Sigmoid colon (tissue), 7 donors: ENCODE data around the gene GYG2. TPM values are rescaled to one million over a fixed set of nuclear protein-coding genes. Genes with fewer than 3 reads are reported as not detected.
"Not testable (repeated sequence)": the region's sequence is repeated elsewhere in the genome, so short reads cannot be mapped to it uniquely, and the experiment has no call there.

Source experiments
- DNase-seq: peaks from one replicate; pipeline ENCODE4 v3.0.0-alpha.2; 2019
- H3K27ac ChIP-seq, 4 donors: fragments of 200-600 bp; sonication (generic); one replicate each; pipeline ENCODE4 v1.5.1; 2016 to 2019; ENCODE audit warnings: mild to moderate bottlenecking in 1 of 4
- H3K27me3 ChIP-seq, 3 donors: fragments of 200-600 bp; sonication (generic); one replicate each; pipeline ENCODE4 v1.5.1; 2019; ENCODE audit warnings: mild to moderate bottlenecking in 1 of 3
- H3K36me3 ChIP-seq, 4 donors: fragments of 200-600 bp; sonication (generic); one replicate each; pipeline ENCODE4 v1.5.1; 2016 to 2019
- H3K4me1 ChIP-seq, 4 donors: fragments of 200-600 bp; sonication (generic); one replicate each; pipeline ENCODE4 v1.5.1; 2017 to 2019
- H3K4me3 ChIP-seq, 4 donors: fragments of 200-600 bp; sonication (generic); one replicate each; pipeline ENCODE4 v1.5.1; 2017 to 2019; ENCODE audit warnings: mild to moderate bottlenecking in 2 of 4, moderate library complexity in 1 of 4
- H3K9me3 ChIP-seq, 4 donors: fragments of 200-600 bp in 3 of 4; sonication (generic) in 3 of 4; one replicate each; pipeline versions ENCODE4 v1.5.1 to v1.6.1; 2013 to 2019
- EP300 ChIP-seq, 4 donors: sonication (generic); formaldehyde crosslinking; IDR thresholded peaks; one replicate each; pipeline ENCODE4 v1.6.1; 2017; ENCODE audit warnings: antibody characterized with exemption in 4 of 4
- POLR2A ChIP-seq, 2 donors: fragments of 450-650 bp; IDR thresholded peaks; one replicate each; pipeline ENCODE4 v1.6.1; 2016; ENCODE audit warnings: antibody characterized with exemption in 2 of 2, mild to moderate bottlenecking in 2 of 2, moderate library complexity in 2 of 2
- POLR2AphosphoS5 ChIP-seq, 4 donors: sonication (generic); formaldehyde crosslinking; IDR thresholded peaks; one replicate each; pipeline ENCODE4 v1.6.1; 2017; ENCODE audit warnings: antibody characterized with exemption in 4 of 4
- WGBS, 2 donors: extraction: QIAGEN DNeasy Blood & Tissue Kit; methylation state at CpG; one replicate each; pipeline ENCODE4 v1.1.7; 2013; 5-methylcytosine and 5-hydroxymethylcytosine counted together
- intact Hi-C: fragments of 100-400 bp; cut with DNase I; formaldehyde crosslinking; loops from one replicate; pipeline ENCODE4 v1.15.1; 2023
- polyA plus RNA-seq, 3 donors: library from polyadenylated mRNA; stranded (reverse); fragments of 200-250 nt; gene quantifications; one replicate each; pipeline ENCODE4 v1.2.3, GENCODE V29; 2013
- total RNA-seq, 4 donors: library from RNA; depleted of rRNA; stranded (reverse); fragments of >200 nt; gene quantifications; one replicate each; pipeline ENCODE4 v1.1.0, GENCODE V29; 2016
- TF ChIP-seq, protein P1 (sequence below), 4 experiments: fragments of 450-650 bp in 3 of 4; fragments of 200-600 bp in 1 of 4; IDR thresholded peaks; one replicate each; pipeline ENCODE4 v1.5.1; 2016 to 2019; ENCODE audit warnings: antibody characterized with exemption in 4 of 4, mild to moderate bottlenecking in 3 of 4, moderate library complexity in 2 of 4
- donor health status: healthy with polysubstance abuse.
- donor health status: Bipolar disorder and iron deficiency.
- donor health status: healthy.

Gene GYG2
- total and polyA plus RNA-seq, 7 donors, result 1.6 to 6.0 (median 3.9) TPM

DNA sequence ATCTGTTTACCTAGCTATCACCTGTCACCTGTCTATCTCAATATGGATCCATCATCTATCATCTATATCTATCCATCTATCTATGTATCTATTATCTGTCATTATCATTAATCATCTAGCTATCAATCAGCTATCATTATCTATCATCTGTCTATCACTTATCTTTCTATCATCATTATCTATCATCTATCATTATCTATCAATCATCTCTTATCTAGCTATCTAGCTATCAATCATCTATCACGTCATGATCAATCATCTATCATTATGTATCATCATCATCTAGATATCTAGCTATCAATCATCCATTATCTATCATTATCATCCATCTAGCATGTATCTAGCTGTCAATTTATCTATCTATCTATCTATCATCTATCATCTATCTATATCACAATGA is 92.5 kb downstream of the GYG2 start:
- no peak for TF ChIP-seq POLR2A (IDR thresholded peaks at IDR 0.05)
- TF ChIP-seq, protein P1, sequence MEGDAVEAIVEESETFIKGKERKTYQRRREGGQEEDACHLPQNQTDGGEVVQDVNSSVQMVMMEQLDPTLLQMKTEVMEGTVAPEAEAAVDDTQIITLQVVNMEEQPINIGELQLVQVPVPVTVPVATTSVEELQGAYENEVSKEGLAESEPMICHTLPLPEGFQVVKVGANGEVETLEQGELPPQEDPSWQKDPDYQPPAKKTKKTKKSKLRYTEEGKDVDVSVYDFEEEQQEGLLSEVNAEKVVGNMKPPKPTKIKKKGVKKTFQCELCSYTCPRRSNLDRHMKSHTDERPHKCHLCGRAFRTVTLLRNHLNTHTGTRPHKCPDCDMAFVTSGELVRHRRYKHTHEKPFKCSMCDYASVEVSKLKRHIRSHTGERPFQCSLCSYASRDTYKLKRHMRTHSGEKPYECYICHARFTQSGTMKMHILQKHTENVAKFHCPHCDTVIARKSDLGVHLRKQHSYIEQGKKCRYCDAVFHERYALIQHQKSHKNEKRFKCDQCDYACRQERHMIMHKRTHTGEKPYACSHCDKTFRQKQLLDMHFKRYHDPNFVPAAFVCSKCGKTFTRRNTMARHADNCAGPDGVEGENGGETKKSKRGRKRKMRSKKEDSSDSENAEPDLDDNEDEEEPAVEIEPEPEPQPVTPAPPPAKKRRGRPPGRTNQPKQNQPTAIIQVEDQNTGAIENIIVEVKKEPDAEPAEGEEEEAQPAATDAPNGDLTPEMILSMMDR (IDR thresholded peaks at IDR 0.05), result no peak
- H3K27me3 ChIP-seq, result no peaks in the 10 kb centered on the region
- no peak for DNase-seq
- 84 to 92% methylated on average over 1 of the region's 1 CpG for WGBS, 2 donors
- no peak overlapping the region for H3K4me3 ChIP-seq
- H3K27ac ChIP-seq, result no peak overlapping the region
- no peaks in the 10 kb centered on the region for H3K4me1 ChIP-seq
- peaks cover 0 to 7% (median 3%) of the 10 kb centered on the region in 4 donors for H3K36me3 ChIP-seq
- no peaks in the 10 kb centered on the region for H3K9me3 ChIP-seq
- intact Hi-C loops, result no loop called here

DNA sequence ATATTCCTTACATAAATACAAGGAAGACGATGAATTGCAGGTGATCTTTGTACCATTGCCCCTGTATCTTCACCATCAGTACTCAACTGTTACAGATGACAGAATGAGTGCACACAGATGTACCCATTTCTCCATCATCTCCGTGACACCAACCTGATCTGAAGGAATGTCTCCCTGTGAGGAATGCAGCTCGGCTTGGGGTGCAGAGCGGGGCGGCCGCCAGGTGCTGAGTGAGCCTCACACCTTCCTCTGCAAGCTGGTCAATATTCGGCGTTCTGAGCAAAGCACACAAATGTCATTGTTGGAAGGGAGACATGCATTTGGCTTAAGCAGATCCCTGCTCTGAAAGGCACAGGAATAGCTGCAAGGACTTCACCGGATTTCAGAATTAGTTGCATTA is 93.0 kb downstream of the GYG2 start:
- TF ChIP-seq POLR2AphosphoS5 (IDR thresholded peaks at IDR 0.05) (no peak), EP300 (IDR thresholded peaks at IDR 0.05) (no peak), POLR2A (IDR thresholded peaks at IDR 0.05) (no peak)
- TF ChIP-seq, protein P1 (IDR thresholded peaks at IDR 0.05), result no peak
- Histone ChIP-seq H3K36me3 (peaks cover 0 to 7% (median 3%) of the 10 kb centered on the region in 4 donors), H3K4me3 (no peak overlapping the region), H3K27me3 (no peaks in the 10 kb centered on the region), H3K9me3 (no peaks in the 10 kb centered on the region), H3K4me1 (no peaks in the 10 kb centered on the region), H3K27ac (no peak overlapping the region)
- 77 to 92% methylated on average over 9 of the region's 9 CpGs for whole genome bisulfite sequencing, 2 donors
- intact Hi-C loops, result no loop called here
- no peak for DNase-seq

DNA sequence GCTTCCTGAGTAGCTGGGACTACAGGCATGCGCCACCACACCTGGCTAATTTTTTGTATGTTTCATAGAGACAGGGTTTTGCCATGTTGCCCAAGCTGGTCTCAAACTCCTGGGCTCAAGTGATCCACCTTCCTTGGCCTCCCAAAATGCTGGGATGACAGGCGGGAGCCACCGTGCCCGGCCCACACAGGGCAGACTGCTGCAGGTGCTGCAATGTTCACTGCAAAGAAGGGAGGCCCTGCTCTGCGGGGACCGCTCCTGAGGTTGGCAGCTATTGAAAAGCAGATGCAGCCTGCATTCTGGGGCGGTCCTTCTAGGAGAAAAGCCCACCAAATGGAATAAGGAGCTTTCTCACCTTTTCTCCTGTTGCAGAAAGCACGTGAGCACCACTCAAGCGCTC is 95.4 kb downstream of the GYG2 start:
- 97 to 98% methylated on average over 9 of the region's 9 CpGs for WGBS, 2 donors
- Histone ChIP-seq H3K36me3 (peaks cover 0 to 7% (median 3%) of the 10 kb centered on the region in 4 donors), H3K4me3 (no peak overlapping the region), H3K4me1 (peaks cover 0 to 3% (median 0%) of the 10 kb centered on the region in 4 donors), H3K27me3 (no peaks in the 10 kb centered on the region), H3K27ac (no peak overlapping the region), H3K9me3 (no peaks in the 10 kb centered on the region)
- TF ChIP-seq, protein P1 (IDR thresholded peaks at IDR 0.05), result no peak
- TF ChIP-seq POLR2AphosphoS5 (IDR thresholded peaks at IDR 0.05) (no peak), EP300 (IDR thresholded peaks at IDR 0.05) (no peak), POLR2A (IDR thresholded peaks at IDR 0.05) (no peak)
- no peak for DNase-seq
- intact Hi-C loops, result no loop called here

DNA sequence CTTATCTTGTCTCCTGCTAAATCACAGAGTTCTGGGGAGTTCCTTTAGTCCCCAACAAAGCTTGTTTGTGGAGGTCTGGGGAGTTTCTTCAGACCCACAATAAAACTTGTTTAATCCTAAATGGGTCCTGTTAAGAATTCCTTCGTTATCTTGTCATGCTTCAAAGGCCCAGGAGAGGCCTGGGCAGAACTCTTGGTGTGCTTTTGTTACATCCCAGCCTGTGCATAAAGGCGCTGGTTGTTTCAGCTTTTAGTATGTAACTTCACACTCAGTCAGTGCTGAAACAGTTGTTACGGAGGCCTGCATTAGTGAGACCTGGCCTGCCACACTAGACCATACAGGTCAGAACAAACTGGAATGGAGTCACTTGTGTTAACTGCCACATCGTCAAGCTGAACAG is 97.5 kb downstream of the GYG2 start:
- H3K27me3 ChIP-seq, H3K4me3 ChIP-seq, H3K27ac ChIP-seq, H3K9me3 ChIP-seq, H3K4me1 ChIP-seq, intact Hi-C loops, H3K36me3 ChIP-seq, DNase-seq: not testable (repeated sequence)
- WGBS, 2 donors, result 93 to 94% methylated on average over 4 of the region's 4 CpGs

DNA sequence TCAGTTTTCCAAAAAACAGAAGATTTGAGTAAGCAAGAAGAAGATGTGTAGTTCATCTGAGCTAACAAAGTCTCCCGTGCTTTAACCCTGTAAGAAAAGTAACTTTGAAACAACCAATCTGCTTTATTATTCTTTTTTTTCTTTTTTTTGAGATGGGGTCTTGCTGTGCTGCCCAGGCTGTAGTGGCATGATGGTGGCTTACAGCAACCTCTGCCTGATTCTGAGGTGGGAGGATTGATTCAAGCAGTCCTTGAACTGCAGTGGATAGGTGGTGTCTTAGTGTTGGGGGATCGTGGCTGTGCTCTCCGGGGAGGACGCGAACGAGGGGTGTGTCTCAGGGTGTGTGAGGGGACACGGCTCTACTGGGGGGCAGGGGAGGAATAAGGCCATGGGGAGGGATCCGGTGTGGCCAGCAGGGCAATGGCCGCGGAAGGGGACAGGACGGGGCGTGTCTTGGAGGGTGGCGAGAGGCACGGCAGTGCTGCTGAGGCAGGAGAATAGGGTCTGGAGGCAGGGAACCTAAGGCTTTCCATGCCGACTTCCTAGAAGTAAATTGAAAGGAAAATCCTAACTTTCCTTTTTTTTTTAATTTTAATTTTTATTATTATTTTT is 98.0 kb downstream of the GYG2 start:
- intact Hi-C loops, result no loop called here
- no peaks in the 10 kb centered on the region for H3K27me3 ChIP-seq
- no peak overlapping the region for H3K4me3 ChIP-seq
- TF ChIP-seq POLR2AphosphoS5 (IDR thresholded peaks at IDR 0.05) (no peak), EP300 (IDR thresholded peaks at IDR 0.05) (no peak), POLR2A (IDR thresholded peaks at IDR 0.05) (no peak)
- TF ChIP-seq, protein P1 (IDR thresholded peaks at IDR 0.05), result no peak
- H3K27ac ChIP-seq, result no peak overlapping the region
- H3K9me3 ChIP-seq, result peaks cover 0 to 8% (median 0%) of the 10 kb centered on the region in 4 donors
- 95 to 97% methylated on average over 15 of the region's 15 CpGs for WGBS, 2 donors
- H3K36me3 ChIP-seq, result no peaks in the 10 kb centered on the region
- no peak for DNase-seq
- peaks cover 0 to 9% (median 0%) of the 10 kb centered on the region in 4 donors for H3K4me1 ChIP-seq
